Sigmoid colon (tissue), 4 donors: ENCODE data around the gene XPNPEP2.

Source experiments
- CTCF ChIP-seq, 4 experiments: fragments of 450-650 bp in 3 of 4; fragments of 200-600 bp in 1 of 4; IDR thresholded peaks; one replicate each; pipeline ENCODE4 v1.5.1; 2016 to 2019; ENCODE audit warnings: antibody characterized with exemption in 4 of 4, mild to moderate bottlenecking in 3 of 4, moderate library complexity in 2 of 4
- EP300 ChIP-seq, 4 donors: sonication (generic); formaldehyde crosslinking; IDR thresholded peaks; one replicate each; pipeline ENCODE4 v1.6.1; 2017; ENCODE audit warnings: antibody characterized with exemption in 4 of 4
- POLR2A ChIP-seq, 2 donors: fragments of 450-650 bp; IDR thresholded peaks; one replicate each; pipeline ENCODE4 v1.6.1; 2016; ENCODE audit warnings: antibody characterized with exemption in 2 of 2, mild to moderate bottlenecking in 2 of 2, moderate library complexity in 2 of 2

GRCh38 chrX:129804806-129805205 is 66.0 kb downstream of the XPNPEP2 start:
- TF ChIP-seq CTCF (IDR thresholded peaks at IDR 0.05) (no peak), POLR2A (IDR thresholded peaks at IDR 0.05) (no peak), EP300 (IDR thresholded peaks at IDR 0.05) (no peak)
